Measurements from ENCODE around the gene PDE2A. TPM values are rescaled to one million over a fixed set of nuclear protein-coding genes. Genes with fewer than 3 reads are reported as not detected.

PDE2A gene
- polyA plus RNA-seq, 2 of the 4 experiments (the other 2 are of a cell fraction) = 0.62 to 1.5 TPM

- CTCF ChIA-PET = interaction anchor here (0.8 to 4.3 kb wide), 6 partner anchors 12 to 481 kb away, joined by 3 to 40 read pairs (median 4); no protein-coding TSS in a partner anchor
- Histone ChIP-seq H3K4me1 (peaks cover 7% of the 10 kb centered on the region; the same call in 2 of the 3 replicates), H3K9me3 (no peaks in the 10 kb centered on the region), H3K27ac (no peak overlapping the region), H3K4me2 (no peak overlapping the region), H3K4me3 (no peak overlapping the region)
- TF ChIP-seq ZC3H11A (IDR thresholded peaks at IDR 0.05) (no peak), RCOR1 (IDR thresholded peaks at IDR 0.05; ENCODE audit: low read depth, low read length) (no peak), MAX (IDR thresholded peaks at IDR 0.05) (no peak), E2F6 (IDR thresholded peaks at IDR 0.05; ENCODE audit: borderline replicate concordance, low read depth) (no peak), POLR2A (IDR thresholded peaks at IDR 0.05; ENCODE audit: low read length) (no peak), EHMT2 (IDR thresholded peaks at IDR 0.05; ENCODE audit: low read depth) (no peak), JUNB (IDR thresholded peaks at IDR 0.05) (no peak), REST (IDR thresholded peaks at IDR 0.05) (no peak), BCL3 (IDR thresholded peaks at IDR 0.05) (no peak), ATOH8 (CRISPR knock-in tag; IDR thresholded peaks at IDR 0.05; ENCODE audit: low read depth) (no peak), MYC (IDR thresholded peaks at IDR 0.05; ENCODE audit: borderline replicate concordance, low read length) (no peak), TP53 (CRISPR knock-in tag; IDR thresholded peaks at IDR 0.05) (no peak), RNF2 (IDR thresholded peaks at IDR 0.05; ENCODE audit: borderline replicate concordance, low read depth) (no peak), SREBF2 (IDR thresholded peaks at IDR 0.05) (no peak), MAFK (IDR thresholded peaks at IDR 0.05; ENCODE audit: partially characterized antibody) (no peak), HMGXB4 (CRISPR knock-in tag; IDR thresholded peaks at IDR 0.05; ENCODE audit: borderline replicate concordance) (no peak), HOXA7 (CRISPR knock-in tag; IDR thresholded peaks at IDR 0.05) (no peak), CEBPB (IDR thresholded peaks at IDR 0.05) (no peak), HEYL (CRISPR knock-in tag; IDR thresholded peaks at IDR 0.05) (no peak), CBX2 (IDR thresholded peaks at IDR 0.05; ENCODE audit: borderline replicate concordance, low read depth) (no peak)
- POLR2A ChIA-PET = no interaction called here
- 96% methylated on average over 10 of the region's 16 CpGs for WGBS (ENCODE audit: missing lambda C conversion rate)
- FAIRE-seq (no peak), DNase-seq (ENCODE audit: low read depth in 1 of 2, low spot score in 1 of 2) (no peak), ATAC-seq (no peak)
These were observed 23.6 kb upstream of the PDE2A start for GRCh38 chr11:72697814-72698213.

Data from A549 (cell line).